Measurements from ENCODE around the gene TMED6.
A peak's percentile ranks its signal among the peaks of the same experiment; 100 is the strongest.
"Not testable (repeated sequence)": the region's sequence is repeated elsewhere in the genome, so short reads cannot be mapped to it uniquely, and the experiment has no call there.

Gene TMED6

DNA sequence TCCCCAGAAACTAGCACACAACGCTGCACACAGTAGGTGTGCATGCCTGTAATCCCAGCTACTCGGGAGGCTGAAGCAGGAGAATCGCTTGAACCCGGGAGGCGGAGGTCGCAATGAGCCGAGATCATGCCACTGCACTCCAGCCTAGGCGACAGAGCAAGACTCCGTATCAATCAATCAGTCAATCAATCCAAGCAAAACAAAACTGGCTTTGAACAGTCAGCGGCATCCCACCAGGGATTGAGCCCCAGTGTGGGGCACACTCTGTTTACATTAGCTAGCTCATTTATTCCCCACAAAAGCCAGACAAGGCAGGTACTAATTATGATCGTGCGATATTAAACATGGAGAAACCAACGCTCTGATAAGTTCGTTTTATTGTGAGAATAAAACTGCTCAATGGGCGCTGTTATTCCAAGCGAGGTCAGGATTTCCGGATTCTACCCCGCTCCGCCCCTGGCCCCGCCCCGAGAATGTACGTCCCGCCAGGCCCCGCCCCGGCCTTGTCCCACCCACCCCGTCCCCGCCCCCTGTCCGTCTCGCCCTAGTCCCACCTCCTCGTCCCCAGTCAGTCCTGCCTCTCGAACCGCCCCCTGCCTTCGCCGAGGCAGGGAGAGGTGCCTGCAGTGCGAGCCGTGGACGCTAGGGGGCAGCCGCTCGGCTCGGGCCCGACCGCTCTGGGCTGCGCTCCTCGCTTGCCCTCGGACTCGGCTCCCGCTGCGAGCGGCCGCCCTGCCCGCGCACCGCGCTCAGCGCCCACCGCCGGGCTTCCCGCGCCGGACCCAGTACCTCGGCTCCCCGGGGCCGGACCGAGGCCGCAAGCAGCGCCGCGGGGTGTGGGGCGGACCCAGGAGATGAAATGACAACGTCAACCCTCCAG, 40.7 kb downstream of the TMED6 start, which contains the start of gene VPS4A:
Gene VPS4A, plus strand, starts transcription at position 698 of the 880 bp plus-strand sequence. Its CDS starts 162 bp downstream, at position 860.
- no peak for TF ChIP-seq EZH2 (IDR thresholded peaks at IDR 0.05)
- DNase-seq (ENCODE audit: low read depth, low spot score), result peak; percentile 12
- 0 out of 2 replicates have a peak within 1 kb of the TSS, but pooled peaks have one; percentile 67 for H3K27ac ChIP-seq
- H3K9me3 ChIP-seq (ENCODE audit: low read depth, low read length), result no peaks in the 10 kb centered on the region
- H3K4me3 ChIP-seq, result peak within 1 kb of the TSS; percentile 79
- H3K36me3 ChIP-seq (ENCODE audit: insufficient read depth, low read length), result no peaks in the 10 kb centered on the region
- H3K9ac ChIP-seq (ENCODE audit: insufficient read length), result peak within 1 kb of the TSS; percentile 84

GRCh38 chr16:69309316-69309715, 42.3 kb downstream of the TMED6 start:
- DNase-seq (ENCODE audit: low read depth, low spot score), result no peak
- no peak overlapping the region for H3K4me3 ChIP-seq
- no peak overlapping the region for H3K27ac ChIP-seq

GRCh38 chr16:69307856-69308255, 43.7 kb downstream of the TMED6 start:
- no peak for TF ChIP-seq POLR2AphosphoS5 (IDR thresholded peaks at IDR 0.05; ENCODE audit: borderline replicate concordance, low read depth, low read length)
- Histone ChIP-seq H3K4me3 (no peak overlapping the region), H3K36me3 (ENCODE audit: insufficient read depth, low read length) (no peaks in the 10 kb centered on the region), H3K9ac (ENCODE audit: insufficient read length) (no peak overlapping the region), H3K9me3 (ENCODE audit: low read depth, low read length) (no peaks in the 10 kb centered on the region), H3K27ac (no peak overlapping the region)
- DNase-seq (ENCODE audit: low read depth, low spot score), result no peak

More at GRCh38 chr16:69309316-69309715, 42.3 kb downstream of the TMED6 start:
- Histone ChIP-seq H3K9me3 (ENCODE audit: low read depth, low read length) (no peaks in the 10 kb centered on the region), H3K9ac (ENCODE audit: insufficient read length) (no peak overlapping the region), H3K36me3 (ENCODE audit: insufficient read depth, low read length) (no peaks in the 10 kb centered on the region)
- no peak for TF ChIP-seq POLR2AphosphoS5 (IDR thresholded peaks at IDR 0.05; ENCODE audit: borderline replicate concordance, low read depth, low read length)
- TF ChIP-seq FOXP2 (optimal IDR thresholded peaks at IDR 0.05; ENCODE audit: control extremely low read depth, extremely low read length, insufficient read depth), result no peak
- no peak for TF ChIP-seq EZH2 (IDR thresholded peaks at IDR 0.05)

GRCh38 chr16:69307091-69307490, 44.5 kb downstream of the TMED6 start:
- Histone ChIP-seq H3K36me3 (ENCODE audit: insufficient read depth, low read length) (no peaks in the 10 kb centered on the region), H3K27ac (no peak overlapping the region), H3K9ac (ENCODE audit: insufficient read length) (no peak overlapping the region), H3K4me3 (no peak overlapping the region), H3K9me3 (ENCODE audit: low read depth, low read length) (no peaks in the 10 kb centered on the region)
- TF ChIP-seq FOXP2 (optimal IDR thresholded peaks at IDR 0.05; ENCODE audit: control extremely low read depth, extremely low read length, insufficient read depth) (no peak), POLR2AphosphoS5 (IDR thresholded peaks at IDR 0.05; ENCODE audit: borderline replicate concordance, low read depth, low read length) (no peak), EZH2 (IDR thresholded peaks at IDR 0.05) (no peak)
- DNase-seq (ENCODE audit: low read depth, low spot score), result no peak

DNA sequence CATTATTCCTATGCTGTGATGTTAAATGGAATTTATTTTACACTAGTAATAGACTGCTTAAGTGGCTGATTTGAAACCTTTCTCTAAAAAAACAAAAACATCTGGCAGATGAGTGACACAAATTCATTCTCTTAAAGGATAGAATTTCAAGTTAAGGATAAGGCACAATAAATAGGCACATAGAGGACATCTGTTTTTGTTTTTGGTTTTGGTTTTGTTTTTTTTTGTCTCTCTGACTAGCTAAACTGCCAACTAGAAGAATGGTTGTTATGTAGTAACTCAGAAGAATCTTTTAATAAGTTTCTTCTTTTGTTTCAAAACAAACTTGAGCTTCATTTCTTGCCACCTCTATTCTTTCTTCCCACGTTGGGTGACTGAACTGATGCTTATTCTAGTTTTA, 45.6 kb downstream of the TMED6 start:
- TF ChIP-seq EZH2 (IDR thresholded peaks at IDR 0.05) (no peak), POLR2AphosphoS5 (IDR thresholded peaks at IDR 0.05; ENCODE audit: borderline replicate concordance, low read depth, low read length) (no peak), FOXP2 (optimal IDR thresholded peaks at IDR 0.05; ENCODE audit: control extremely low read depth, extremely low read length, insufficient read depth) (no peak)
- Histone ChIP-seq H3K9ac (ENCODE audit: insufficient read length) (no peak overlapping the region), H3K9me3 (ENCODE audit: low read depth, low read length) (no peaks in the 10 kb centered on the region), H3K4me3 (no peak overlapping the region), H3K27ac (no peak overlapping the region), H3K36me3 (ENCODE audit: insufficient read depth, low read length) (no peaks in the 10 kb centered on the region)
- DNase-seq (ENCODE audit: low read depth, low spot score), result no peak

GRCh38 chr16:69302301-69302700, 49.3 kb downstream of the TMED6 start:
- peaks cover 5% of the 10 kb centered on the region; the same call in 1 of the 2 replicates for H3K36me3 ChIP-seq (ENCODE audit: insufficient read depth, low read length)
- no peak for DNase-seq (ENCODE audit: low read depth, low spot score)
- no peak overlapping the region for H3K27ac ChIP-seq
- no peak overlapping the region for H3K4me3 ChIP-seq
- H3K9ac ChIP-seq (ENCODE audit: insufficient read length), result no peak overlapping the region
- TF ChIP-seq POLR2AphosphoS5 (IDR thresholded peaks at IDR 0.05; ENCODE audit: borderline replicate concordance, low read depth, low read length) (no peak), EZH2 (IDR thresholded peaks at IDR 0.05) (no peak)
- no peaks in the 10 kb centered on the region for H3K9me3 ChIP-seq (ENCODE audit: low read depth, low read length)

- Histone ChIP-seq H3K36me3 (ENCODE audit: insufficient read depth, low read length) (peaks cover 5% of the 10 kb centered on the region; the same call in 1 of the 2 replicates), H3K9me3 (ENCODE audit: low read depth, low read length) (no peaks in the 10 kb centered on the region), H3K9ac (ENCODE audit: insufficient read length) (no peak overlapping the region), H3K4me3 (no peak overlapping the region), H3K27ac (no peak overlapping the region)
- TF ChIP-seq EZH2 (IDR thresholded peaks at IDR 0.05) (no peak), POLR2AphosphoS5 (IDR thresholded peaks at IDR 0.05; ENCODE audit: borderline replicate concordance, low read depth, low read length) (no peak), FOXP2 (optimal IDR thresholded peaks at IDR 0.05; ENCODE audit: control extremely low read depth, extremely low read length, insufficient read depth) (no peak)
- DNase-seq (ENCODE audit: low read depth, low spot score), result no peak
Observed at GRCh38 chr16:69301861-69302260, 49.7 kb downstream of the TMED6 start.

DNA sequence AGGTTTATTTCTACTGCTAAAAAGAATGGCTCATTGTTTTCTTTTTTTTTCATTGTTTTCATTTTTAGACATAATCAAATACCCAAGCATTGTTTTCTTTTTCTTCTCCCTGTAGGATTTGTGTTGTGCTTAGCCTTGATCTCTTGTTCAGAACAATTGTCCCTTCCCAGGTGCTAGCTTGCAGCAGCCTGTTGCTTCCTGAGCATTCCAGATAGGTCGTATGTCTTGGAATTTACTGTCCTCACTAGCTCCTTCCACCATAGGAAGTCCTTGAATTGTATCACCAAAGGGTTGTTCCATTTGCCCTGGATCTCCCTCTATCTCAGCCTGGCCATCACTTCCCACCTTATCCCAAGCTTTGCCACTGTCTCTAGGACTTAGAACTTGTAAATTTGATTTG, 50.4 kb downstream of the TMED6 start:
- Histone ChIP-seq H3K36me3 (ENCODE audit: insufficient read depth, low read length) (peaks cover 5% of the 10 kb centered on the region; the same call in 1 of the 2 replicates), H3K4me3 (no peak overlapping the region), H3K27ac (no peak overlapping the region), H3K9ac (ENCODE audit: insufficient read length) (no peak overlapping the region), H3K9me3 (ENCODE audit: low read depth, low read length) (no peaks in the 10 kb centered on the region)
- no peak for DNase-seq (ENCODE audit: low read depth, low spot score)
- TF ChIP-seq POLR2AphosphoS5 (IDR thresholded peaks at IDR 0.05; ENCODE audit: borderline replicate concordance, low read depth, low read length) (no peak), FOXP2 (optimal IDR thresholded peaks at IDR 0.05; ENCODE audit: control extremely low read depth, extremely low read length, insufficient read depth) (no peak), EZH2 (IDR thresholded peaks at IDR 0.05) (no peak)

GRCh38 chr16:69298261-69298660, 53.3 kb downstream of the TMED6 start:
- Histone ChIP-seq H3K9me3 (ENCODE audit: low read depth, low read length) (no peaks in the 10 kb centered on the region), H3K9ac (ENCODE audit: insufficient read length) (no peak overlapping the region), H3K36me3 (ENCODE audit: insufficient read depth, low read length) (peaks cover 5% of the 10 kb centered on the region; the same call in 1 of the 2 replicates), H3K4me3 (no peak overlapping the region), H3K27ac (no peak overlapping the region)
- no peak for TF ChIP-seq POLR2AphosphoS5 (IDR thresholded peaks at IDR 0.05; ENCODE audit: borderline replicate concordance, low read depth, low read length)
- no peak for TF ChIP-seq EZH2 (IDR thresholded peaks at IDR 0.05)
- no peak for TF ChIP-seq FOXP2 (optimal IDR thresholded peaks at IDR 0.05; ENCODE audit: control extremely low read depth, extremely low read length, insufficient read depth)
- DNase-seq (ENCODE audit: low read depth, low spot score), result no peak

DNA sequence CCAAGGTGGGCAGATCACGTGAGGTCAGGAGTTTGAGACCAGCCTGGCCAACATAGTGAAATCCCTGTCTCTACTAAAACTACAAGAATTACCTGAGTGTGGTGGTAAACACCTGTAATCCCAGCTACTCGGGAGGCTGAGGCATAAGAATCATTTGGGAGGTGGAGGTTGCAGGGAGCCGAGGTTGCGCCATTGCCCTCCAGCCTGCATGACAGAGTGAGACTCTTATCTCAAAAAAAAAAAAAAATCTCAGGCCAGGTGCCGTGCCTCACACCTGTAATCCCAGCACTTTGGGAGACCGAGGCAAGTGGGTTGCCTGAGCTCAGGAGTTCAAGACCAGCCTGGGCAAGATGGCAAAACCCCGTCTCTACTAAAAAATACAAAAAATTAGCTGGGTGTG, 54.8 kb downstream of the TMED6 start:
- not testable (repeated sequence) for H3K4me3 ChIP-seq

More for the DNA sequence above, 54.8 kb downstream of the TMED6 start:
- H3K27ac ChIP-seq; H3K36me3 ChIP-seq (ENCODE audit: insufficient read depth, low read length); H3K9me3 ChIP-seq (ENCODE audit: low read depth, low read length); DNase-seq (ENCODE audit: low read depth, low spot score); H3K9ac ChIP-seq (ENCODE audit: insufficient read length): not testable (repeated sequence)

Measured in SK-N-MC (cell line).